ENCODE measurements around the gene TLN1.

The TLN1 gene

GRCh38 chr9:35738924-35739323 is 6.9 kb upstream of the TLN1 start:
- H3K9me3 ChIP-seq (ENCODE audit: severe bottlenecking) = no peaks in the 10 kb centered on the region
- TF ChIP-seq CTCF (IDR thresholded peaks at IDR 0.05; ENCODE audit: poor library complexity, severe bottlenecking) = no peak
- DNase-seq (ENCODE audit: low spot score) (no peak), ATAC-seq (ENCODE audit: low read depth) (no peak)
- H3K36me3 ChIP-seq (ENCODE audit: low read depth) = peaks cover 95% of the 10 kb centered on the region
- no peak overlapping the region for H3K27ac ChIP-seq (ENCODE audit: poor library complexity, severe bottlenecking)
- no peak overlapping the region for H3K4me3 ChIP-seq (ENCODE audit: severe bottlenecking)
- H3K27me3 ChIP-seq (ENCODE audit: insufficient read depth, poor library complexity, severe bottlenecking) = no peaks in the 10 kb centered on the region
- no peaks in the 10 kb centered on the region for H3K4me1 ChIP-seq (ENCODE audit: insufficient read depth, poor library complexity, severe bottlenecking)

- TF ChIP-seq CTCF (IDR thresholded peaks at IDR 0.05; ENCODE audit: poor library complexity, severe bottlenecking) = no peak
- peaks cover 94% of the 10 kb centered on the region for H3K36me3 ChIP-seq (ENCODE audit: low read depth)
These were observed 6.2 kb upstream of the TLN1 start for GRCh38 chr9:35738186-35738585.

DNA sequence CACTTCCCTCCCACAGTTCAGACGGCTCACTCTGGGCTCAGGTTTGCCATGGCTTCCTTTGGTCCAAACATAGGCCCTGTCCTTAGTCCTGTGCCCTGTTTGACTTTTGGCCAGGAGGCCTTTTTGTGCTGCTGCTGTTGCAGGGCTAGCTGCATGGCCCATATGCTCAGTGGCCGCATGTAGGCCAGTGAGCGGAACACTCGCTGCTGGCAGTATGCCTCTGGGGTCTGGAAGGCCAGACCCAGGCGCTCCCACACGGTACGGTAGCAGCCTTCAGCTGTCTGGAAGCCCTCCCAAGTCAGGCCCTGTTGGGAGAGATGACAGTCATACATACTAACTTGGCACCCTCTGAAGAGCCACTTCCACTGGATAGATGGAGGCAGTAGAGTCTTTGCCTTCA is 5.1 kb upstream of the TLN1 start:
- Histone ChIP-seq H3K27ac (ENCODE audit: poor library complexity, severe bottlenecking) (no peak overlapping the region), H3K9me3 (ENCODE audit: severe bottlenecking) (no peaks in the 10 kb centered on the region), H3K27me3 (ENCODE audit: insufficient read depth, poor library complexity, severe bottlenecking) (no peaks in the 10 kb centered on the region), H3K4me1 (ENCODE audit: insufficient read depth, poor library complexity, severe bottlenecking) (peaks cover 5% of the 10 kb centered on the region), H3K36me3 (ENCODE audit: low read depth) (peaks cover 84% of the 10 kb centered on the region), H3K4me3 (ENCODE audit: severe bottlenecking) (no peak overlapping the region)
- TF ChIP-seq CTCF (IDR thresholded peaks at IDR 0.05; ENCODE audit: poor library complexity, severe bottlenecking) = no peak
- no peak for DNase-seq (ENCODE audit: low spot score)
- no peak for ATAC-seq (ENCODE audit: low read depth)

More at GRCh38 chr9:35738186-35738585, 6.2 kb upstream of the TLN1 start:
- Histone ChIP-seq H3K27me3 (ENCODE audit: insufficient read depth, poor library complexity, severe bottlenecking) (no peaks in the 10 kb centered on the region), H3K4me3 (ENCODE audit: severe bottlenecking) (no peak overlapping the region), H3K4me1 (ENCODE audit: insufficient read depth, poor library complexity, severe bottlenecking) (peaks cover 5% of the 10 kb centered on the region), H3K9me3 (ENCODE audit: severe bottlenecking) (no peaks in the 10 kb centered on the region), H3K27ac (ENCODE audit: poor library complexity, severe bottlenecking) (no peak overlapping the region)
- DNase-seq (ENCODE audit: low spot score) (no peak), ATAC-seq (ENCODE audit: low read depth) (no peak)

DNA sequence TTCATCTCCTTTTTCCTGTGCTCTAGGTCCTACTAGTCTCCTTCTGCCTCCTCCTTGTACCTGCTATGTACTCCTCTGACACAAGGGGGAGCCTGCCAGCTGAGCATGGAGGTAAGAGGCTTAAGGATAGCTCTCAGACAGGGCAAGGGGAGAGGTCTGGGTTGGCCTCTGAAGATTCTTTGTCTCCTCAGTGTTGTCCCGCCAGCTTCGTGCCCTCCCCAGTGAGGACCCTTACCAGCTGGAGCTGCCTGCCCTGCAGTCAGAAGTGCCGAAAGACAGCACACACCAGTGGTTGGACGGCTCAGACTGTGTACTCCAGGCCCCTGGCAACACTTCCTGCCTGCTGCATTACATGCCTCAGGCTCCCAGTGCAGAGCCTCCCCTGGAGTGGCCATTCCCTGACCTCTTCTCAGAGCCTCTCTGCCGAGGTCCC is 4.2 kb upstream of the TLN1 start:
- H3K4me3 ChIP-seq (ENCODE audit: severe bottlenecking) = no peak overlapping the region
- H3K4me1 ChIP-seq (ENCODE audit: insufficient read depth, poor library complexity, severe bottlenecking) = peaks cover 5% of the 10 kb centered on the region
- peak; percentile 87 for TF ChIP-seq CTCF (IDR thresholded peaks at IDR 0.05; ENCODE audit: poor library complexity, severe bottlenecking)
- ATAC-seq (ENCODE audit: low read depth) = peak; percentile 30; the same call in 2 of the 3 replicates
- H3K9me3 ChIP-seq (ENCODE audit: severe bottlenecking) = no peaks in the 10 kb centered on the region
- peaks cover 74% of the 10 kb centered on the region for H3K36me3 ChIP-seq (ENCODE audit: low read depth)
- no peak for DNase-seq (ENCODE audit: low spot score)
- no peak overlapping the region for H3K27ac ChIP-seq (ENCODE audit: poor library complexity, severe bottlenecking)
- no peaks in the 10 kb centered on the region for H3K27me3 ChIP-seq (ENCODE audit: insufficient read depth, poor library complexity, severe bottlenecking)

DNA sequence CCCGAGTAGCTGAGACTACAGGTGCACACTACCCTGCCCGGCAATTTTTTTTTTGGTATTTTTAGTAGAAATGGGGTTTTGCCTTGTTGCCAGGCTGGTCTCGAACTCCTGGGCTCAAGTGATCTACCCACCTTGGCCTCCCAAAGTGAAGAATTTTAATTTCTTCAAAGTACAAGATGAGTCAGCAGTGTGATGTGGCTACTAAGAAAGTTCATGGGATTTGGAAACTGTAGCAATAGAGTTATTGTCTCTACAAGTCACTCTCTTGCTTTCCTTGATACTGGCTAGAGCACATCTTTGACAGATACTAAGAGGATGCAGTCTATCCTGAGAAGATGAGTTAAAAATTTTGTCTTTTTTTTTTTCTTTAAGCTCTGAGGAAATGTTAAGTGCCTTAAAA is 2.1 kb upstream of the TLN1 start:
- Histone ChIP-seq H3K9me3 (ENCODE audit: severe bottlenecking) (no peaks in the 10 kb centered on the region), H3K4me1 (ENCODE audit: insufficient read depth, poor library complexity, severe bottlenecking) (peaks cover 19% of the 10 kb centered on the region), H3K27ac (ENCODE audit: poor library complexity, severe bottlenecking) (peak overlapping the region; percentile 87), H3K36me3 (ENCODE audit: low read depth) (peaks cover 59% of the 10 kb centered on the region), H3K4me3 (ENCODE audit: severe bottlenecking) (no peak overlapping the region), H3K27me3 (ENCODE audit: insufficient read depth, poor library complexity, severe bottlenecking) (no peaks in the 10 kb centered on the region)
- DNase-seq (ENCODE audit: low spot score) (no peak), ATAC-seq (ENCODE audit: low read depth) (no peak)
- no peak for TF ChIP-seq CTCF (IDR thresholded peaks at IDR 0.05; ENCODE audit: poor library complexity, severe bottlenecking)

All from RWPE2 (cell line).